NCI-H2227 (cell line): Measurements from ENCODE around the gene PRKCZ.

ENCODE experiments used
- DNase-seq: peaks from one replicate; lab custom pipeline; 2025; ENCODE audit not compliant: unreplicated experiment; lab: John Stamatoyannopoulos, UW

PRKCZ gene

DNA sequence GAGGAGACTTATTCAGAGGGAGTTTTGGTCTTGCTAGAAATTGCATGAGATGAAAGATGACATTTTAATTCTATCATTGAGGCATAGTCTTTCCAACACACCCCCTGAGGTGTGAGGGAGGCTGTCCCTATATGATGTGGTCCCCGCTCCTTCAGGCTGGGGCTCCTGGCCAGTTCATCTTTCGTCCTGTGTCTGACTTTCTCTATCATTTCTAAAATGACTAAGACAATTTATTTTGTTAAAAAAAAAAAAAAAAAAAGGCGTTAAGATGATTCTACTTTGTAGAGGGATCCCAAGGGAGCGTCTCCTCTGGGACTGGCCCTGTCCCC lies 50.5 kb downstream of the PRKCZ start:
- no peak for DNase-seq

DNA sequence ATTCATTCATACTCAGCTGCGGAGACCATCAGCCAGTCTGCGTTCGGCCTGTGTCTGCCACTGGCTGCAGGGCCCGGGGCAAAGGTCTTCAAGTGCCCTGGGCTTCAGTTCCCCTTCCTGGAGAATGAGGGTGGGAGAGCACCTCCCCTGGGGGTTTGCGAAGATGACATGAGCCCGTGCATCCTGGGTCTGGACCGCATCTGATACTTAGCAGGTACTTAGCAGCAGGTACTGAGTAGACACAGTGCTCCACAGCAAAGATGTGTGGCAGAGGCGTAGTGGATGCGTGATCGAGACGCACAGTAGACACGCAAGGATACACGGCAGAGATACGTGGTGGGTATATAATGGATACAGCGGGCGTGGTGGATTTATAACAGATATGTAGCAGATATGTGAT lies 51.3 kb downstream of the PRKCZ start:
- no peak for DNase-seq

DNA sequence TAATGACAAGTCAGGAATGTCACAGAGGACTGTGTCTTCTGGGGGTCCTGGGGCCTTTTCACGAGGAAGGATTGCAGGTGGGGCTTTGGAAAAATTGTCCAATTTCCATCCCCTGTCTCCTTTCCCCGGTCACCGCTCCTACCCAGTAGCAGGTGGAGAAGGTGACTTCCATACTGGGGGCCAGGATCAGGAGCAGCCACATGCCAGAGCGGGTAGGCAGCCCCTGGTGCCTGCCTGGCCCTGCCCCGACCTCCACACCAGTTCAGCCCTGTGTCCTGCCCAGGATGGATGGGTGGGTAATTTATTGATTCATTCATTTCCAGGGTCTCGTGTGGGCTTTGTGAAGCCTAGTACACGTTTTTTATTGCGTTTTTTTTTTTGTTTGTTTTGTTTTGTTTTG lies 51.7 kb downstream of the PRKCZ start:
- DNase-seq = no peak

DNA sequence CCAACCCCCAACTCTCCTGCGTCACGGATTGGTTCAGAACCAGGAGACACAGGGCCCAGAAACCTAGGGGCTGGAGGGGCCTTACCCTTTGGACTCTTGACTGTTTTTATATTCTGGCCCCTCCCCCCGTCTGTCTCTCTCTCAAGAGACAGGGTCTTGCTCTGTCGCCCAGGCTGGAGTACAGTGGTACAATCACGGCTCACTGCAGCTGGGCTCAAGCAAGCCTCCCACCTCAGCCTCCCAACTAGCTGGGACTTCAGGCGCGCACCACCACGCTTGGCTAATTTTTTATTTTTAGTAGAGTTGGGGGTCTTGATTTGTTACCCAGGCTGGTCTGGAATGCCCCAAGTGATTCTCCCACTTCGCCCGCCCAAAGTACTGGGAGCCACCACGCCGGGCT lies 52.5 kb downstream of the PRKCZ start:
- no peak for DNase-seq

DNA sequence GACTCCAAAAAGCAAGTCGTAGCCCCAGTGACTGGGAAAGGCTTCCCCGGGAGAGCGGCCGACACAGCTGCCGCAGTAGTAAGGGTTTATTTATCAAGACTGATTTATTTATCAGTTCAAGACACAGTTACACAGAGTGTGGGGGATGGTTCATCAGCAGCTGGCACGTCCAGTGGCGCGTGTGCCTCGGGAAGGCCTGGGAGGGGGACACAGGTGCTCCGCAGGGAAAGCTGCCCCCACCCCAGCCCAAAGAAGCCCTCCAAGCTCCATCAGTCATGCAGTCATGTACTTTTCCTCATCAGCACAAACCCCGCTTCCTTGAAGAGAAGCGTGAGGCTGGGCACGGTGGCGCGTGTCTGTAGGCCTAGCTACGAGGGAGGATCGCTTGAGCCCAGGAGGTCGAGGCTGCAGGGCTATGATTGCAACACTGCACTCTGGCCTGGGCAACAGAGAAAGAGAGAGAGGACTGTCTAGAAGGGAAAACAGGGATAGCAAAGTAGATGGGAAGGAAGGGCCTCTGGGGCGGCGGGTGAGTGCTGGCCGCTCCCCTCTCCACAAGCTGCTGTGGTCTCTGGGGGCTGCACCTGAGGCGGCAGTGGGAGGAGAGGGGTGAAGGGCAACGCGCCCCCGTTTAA lies 53.2 kb downstream of the PRKCZ start:
- DNase-seq = no peak

DNA sequence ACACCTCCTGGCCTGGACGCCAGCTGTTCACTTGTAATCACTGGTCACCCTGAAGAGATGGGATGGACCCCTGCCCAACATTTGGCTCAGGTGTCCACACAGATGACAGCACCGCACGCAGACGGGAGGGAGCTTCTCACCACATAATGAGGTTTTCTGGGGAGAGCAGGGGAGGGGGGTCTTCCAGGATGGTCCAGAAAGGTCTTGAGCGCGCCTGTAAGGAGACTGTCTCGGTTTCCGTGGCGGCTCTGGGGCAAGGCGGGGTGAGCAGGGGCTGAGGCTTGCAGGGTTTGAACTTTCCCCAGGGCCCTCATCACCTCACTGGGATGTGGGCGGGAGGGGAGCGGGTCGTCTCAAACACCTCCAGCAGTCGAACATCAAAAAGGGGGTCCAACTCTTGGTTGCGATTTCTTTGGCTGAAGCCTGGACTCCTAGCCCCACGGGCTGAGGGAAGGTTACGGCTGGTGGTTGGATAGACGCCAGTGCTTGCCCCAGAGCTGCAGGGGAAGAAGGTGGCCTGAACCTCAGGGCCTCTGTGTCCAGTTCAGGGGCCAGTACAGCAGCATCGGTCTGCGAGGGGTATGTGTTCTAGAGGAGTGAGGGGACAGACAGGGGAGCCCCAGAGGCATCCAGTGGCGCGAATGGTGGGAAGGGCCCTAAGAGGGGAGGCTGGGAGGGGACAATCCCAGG lies 53.8 kb downstream of the PRKCZ start:
- DNase-seq = no peak

DNA sequence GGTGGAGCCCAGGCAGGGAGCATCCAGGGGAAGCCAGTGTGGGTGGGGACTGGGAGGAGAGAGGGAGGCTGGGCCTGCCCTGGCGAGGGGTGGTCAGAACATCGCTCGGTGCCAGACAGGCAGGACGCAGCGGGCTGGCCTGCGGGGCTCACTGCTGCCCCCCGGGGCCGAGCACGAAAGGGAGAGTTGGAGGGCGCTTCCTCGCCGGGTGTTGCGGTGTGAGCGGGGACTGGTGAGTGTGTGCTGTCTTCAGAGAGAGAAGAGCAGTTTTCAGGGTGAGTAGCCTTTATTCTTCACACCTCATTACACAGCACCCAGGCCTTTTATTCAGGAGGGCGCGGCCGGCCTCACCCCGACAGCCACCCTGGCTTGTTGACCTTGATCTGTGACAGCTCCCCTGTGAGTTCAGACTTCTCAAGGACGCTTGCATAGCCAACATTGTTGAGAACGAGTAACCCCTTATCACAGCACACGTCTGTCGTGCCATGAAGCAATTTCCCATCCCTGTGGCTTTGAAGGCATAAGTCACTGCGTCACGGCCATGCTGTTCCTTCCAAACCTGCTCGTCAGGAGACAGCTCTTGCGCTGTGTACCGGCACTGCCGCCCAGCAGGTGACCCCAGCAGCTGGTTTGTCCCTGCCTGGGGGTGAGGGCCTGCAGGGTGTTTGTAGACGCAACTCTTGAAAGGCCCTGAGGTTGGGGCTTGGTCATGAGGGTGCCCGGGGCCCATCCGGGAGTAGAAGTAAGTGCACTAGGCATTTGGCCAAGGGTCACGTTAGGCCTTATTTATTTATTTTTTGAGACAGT lies 54.6 kb downstream of the PRKCZ start:
- DNase-seq = no peak

DNA sequence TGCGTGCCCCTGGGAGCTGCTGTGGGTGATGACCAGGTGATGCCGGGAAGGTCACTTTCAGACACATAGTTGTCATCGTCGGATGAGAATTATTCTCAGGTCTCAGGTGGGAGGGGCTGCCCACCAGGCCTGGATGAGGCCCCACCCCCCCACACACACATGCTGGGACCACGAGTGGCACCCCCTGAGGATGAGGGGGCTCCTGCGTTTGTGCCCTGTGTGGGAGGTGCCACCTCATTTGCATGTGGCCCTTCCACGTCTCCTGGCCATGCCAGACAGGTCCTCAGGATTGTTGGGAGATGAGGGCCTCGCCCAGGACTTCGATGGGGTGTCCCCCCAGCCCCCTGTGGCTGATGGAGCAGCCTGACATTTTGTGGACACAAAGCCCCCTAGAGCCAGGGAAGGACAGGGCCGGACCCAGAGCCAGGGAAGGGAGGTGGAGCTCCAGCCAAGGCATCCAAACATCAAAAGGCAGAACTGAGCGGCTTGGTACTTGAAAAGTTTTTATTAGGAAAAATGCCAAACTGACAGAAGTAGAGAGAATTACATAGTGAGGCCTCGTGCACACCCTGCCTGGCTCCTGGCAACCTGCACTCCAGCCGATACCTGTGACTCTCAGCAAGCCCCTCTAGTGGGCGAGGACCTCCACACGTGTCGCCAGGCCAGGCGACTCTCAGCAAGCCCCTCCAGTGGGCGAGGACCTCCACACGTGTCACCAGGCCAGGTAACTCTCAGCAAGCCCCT lies 55.7 kb downstream of the PRKCZ start:
- no peak for DNase-seq

DNA sequence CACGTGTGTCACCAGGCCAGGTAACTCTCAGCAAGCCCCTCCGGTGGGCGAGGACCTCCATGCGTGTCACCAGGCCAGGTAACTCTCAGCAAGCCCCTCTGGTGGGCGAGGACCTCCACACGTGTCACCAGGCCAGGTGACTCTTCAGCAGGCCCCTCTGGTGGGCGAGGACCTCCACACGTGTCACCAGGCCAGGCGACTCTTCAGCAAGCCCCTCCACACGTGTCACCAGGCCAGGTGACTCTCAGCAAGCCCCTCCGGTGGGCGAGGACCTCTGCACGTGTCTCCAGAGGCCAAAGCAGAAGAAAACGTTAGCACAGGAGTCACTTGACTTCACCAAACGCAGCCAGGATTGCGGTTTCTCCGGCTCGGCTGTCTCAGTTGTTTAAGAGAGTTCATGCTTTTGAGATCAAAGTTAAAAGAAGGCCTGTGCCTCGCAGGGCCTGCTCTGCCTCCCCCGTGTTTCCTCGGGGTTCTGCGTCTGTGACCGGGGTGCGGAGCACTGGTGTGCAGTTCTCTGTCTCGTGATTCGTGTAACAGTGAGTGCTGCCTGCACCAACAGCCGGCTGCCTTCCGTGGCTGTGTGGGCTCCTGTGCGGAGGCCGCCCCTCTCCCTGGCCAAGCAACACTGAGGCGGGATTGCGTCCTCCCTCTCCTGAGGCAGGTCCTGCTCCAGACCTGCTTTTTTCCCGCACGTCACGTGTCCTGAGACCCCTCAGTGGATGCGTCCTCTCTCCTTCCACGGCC lies 56.6 kb downstream of the PRKCZ start:
- no peak for DNase-seq

DNA sequence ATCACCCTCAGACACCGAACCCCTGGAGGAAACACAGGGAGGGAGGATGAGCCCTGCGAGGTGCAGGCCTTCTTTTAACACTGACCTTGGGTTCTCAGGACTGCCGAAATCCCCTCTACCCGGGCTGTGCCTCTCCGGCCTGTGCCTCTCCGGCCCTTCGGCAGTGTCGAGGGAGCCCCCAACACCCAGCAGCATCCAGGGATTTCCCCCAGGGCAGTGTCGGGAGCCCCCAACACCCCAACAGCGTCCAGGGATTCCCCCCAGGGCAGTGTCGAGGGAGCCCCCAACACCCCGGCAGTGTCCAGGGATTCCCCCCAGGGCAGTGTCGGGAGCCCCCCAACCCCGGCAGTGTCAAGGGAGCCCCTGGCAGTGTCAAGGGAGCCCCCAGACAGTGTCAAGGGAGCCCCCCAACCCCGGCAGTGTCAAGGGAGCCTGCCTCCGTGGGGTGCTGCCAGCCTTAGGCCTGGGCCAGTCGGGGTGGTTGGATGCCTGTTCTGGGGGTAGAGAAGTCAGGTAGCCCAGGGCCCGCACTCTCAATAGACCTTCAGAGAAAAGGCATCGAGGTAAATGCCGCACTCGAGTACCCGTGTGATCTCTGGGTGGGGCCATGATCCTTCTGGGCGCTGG lies 57.5 kb downstream of the PRKCZ start:
- DNase-seq = no peak

DNA sequence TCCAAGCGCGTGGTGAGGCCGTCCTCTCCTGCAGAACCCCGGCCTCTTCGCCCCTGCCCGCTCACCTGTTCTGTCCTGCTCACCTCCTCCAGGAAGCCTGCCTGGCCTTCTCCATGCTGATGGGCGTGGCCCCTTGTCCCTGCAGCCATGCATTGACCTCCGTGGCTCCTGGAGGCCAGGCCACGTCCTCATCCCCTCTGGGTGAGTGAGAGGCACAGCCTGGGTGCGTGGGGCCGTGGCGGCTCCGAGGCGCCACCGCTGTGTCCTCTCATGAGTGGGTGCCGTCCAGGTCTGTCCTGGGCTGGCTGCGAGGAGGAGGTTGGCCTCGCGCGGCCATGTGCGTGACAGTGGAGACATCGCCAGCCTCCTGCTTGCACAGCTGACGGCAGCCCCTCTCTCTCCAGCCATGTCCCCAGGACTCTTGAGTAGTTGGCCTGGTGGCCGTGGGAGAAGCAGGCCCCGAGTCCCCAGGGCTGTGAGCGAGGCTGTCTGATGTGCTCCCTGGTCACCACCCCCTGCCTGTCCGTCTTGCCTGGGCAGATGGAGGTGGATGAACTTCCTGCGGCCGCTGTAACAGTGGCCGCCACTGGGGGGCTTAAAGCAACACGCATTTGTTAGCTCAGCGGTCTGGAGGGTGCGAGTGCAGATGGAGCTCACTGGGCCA lies 58.1 kb downstream of the PRKCZ start:
- peak; percentile 20 for DNase-seq

DNA sequence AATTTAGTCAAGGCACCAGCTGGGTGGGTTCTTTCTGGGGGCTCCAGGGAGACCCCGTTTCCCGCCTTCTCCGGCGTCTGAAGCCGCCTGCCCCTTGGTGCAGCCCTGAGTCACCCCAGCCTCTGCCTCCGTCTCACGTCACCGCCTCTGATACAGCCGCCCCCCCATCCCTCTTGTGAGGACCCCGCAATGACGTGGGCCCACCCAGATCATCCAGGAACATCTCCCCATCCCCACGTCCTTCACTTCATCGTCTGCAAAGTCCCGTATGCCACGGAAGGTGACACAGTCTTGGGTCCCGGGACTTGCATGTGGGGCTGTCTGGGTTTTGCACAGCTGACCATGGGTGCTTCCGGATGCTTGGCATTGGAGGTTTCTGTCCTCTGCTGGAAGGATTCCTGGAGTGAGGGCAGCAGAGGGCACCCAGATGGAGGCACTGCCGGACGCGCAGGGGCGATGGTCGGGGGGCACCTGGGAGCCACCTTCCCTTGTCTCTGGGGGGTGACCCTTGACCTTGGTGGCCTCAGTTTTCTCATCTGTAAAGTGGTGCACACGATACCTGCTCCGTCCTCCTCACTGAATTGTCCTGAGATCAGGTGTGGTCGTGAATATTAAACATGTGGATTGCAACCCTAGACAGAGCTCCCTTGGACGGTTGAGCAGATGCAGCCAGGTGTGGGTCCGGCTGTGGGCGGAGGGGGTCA lies 58.8 kb downstream of the PRKCZ start:
- DNase-seq = no peak

DNA sequence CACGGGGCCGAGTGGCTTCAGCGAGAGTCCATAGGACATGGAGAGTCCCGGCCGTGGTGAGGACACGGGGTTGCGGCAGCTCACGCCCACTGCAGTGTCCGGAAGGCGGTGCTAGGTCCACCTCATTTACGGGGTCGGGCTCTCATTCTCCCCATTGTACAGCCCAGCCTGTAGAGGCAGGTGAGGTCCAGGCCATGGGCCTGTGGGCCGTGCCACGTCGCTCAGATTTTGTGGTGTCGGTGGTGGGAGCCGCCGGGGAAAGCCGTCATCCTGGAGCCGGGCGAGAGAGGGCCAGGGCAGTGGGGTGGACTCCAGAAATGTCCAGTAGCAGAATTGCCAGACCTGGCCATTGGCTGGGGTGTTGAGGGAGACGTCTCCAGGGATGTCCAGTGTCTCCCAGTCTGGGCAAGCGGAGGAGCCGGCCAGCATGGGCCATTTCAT lies 59.4 kb downstream of the PRKCZ start:
- DNase-seq = no peak

DNA sequence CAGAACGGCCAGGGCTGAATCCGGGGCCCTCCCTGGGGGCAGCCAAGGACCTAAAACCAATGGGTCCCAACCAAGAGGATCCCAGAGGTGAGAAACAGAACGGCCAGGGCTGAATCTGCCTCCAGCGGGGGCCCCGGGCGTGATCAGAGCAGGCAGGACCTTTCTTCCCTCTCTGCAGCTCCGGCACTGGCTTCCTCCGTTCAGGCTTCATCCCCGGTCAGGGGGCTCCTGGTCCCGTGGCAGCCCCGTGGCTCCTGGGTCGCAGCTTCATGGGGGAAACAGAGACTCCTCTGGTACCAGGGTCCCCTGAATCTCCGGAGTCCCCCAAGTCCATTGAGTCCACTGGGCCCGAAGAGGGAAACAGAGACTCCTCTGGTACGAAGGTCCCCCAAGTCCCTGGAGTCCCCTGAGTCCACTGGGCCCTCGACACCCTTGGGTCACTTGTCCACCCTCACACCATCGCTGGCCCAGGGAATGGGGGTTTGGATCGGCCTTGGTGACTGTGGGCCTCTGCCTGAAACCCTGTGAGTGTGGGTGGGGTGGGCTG lies 60.1 kb downstream of the PRKCZ start:
- DNase-seq = no peak

DNA sequence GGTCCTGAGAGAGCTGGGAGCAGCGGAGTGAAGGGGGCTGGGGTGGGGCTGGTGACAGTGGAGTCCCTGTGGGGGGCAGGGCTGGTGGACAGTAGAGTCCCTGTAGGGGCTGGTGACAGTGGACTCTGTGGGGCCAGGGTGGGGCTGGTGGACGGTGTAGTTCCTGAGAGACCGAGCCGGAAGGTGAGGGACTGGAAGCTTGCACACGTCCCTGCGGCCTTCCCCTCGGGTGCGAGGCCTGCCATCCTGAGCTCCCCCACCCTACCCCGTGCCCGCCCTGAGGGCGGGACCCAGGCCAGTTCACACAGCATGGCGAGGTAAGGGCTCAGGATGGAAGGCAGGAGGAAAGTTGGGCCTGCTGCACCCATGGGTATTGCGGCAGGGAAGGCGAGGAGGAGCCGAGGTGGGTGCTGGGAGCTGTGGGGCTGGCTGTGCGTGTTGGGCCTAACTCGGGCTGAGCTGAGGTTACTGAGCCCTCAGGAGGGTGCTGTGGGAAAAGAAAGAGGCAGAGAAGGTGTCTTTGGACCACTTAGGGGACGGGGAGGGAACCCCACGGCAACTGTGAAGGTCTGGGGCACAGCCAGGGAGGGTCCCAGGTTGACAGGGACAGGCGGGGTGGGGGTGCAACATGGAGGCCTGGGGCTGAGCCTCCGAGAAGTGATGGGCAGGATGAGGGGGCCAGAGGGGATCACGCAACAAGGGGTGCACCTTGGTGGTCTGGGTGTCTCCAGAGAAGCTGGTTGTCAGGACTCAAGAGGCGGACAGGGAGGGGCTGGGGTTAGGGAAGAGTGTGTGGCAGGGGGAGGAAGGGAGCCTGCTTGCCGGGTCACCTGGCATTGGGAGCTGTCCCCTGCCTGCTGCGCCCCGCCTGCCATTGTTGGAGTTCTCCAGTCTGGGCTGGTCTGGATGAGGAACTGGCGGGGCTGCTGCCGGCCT lies 60.8 kb downstream of the PRKCZ start:
- no peak for DNase-seq

DNA sequence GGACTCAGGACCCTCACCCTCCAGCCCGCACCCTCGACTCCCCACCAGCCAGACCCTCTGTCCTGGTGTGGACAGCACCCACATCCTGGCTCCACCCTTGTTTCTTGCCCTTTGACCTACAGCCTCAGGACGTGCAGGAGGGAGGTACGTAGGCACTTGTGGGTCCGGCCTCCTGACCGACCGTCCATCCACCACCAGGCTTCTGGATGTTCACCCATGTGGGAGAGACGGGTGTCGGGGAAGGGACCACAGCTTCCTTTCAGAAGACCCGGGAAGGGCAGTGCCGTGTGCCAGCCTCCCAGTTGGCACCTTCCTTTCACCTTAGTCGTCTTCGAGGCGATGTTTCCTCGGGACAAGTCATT lies 61.4 kb downstream of the PRKCZ start:
- DNase-seq = no peak

DNA sequence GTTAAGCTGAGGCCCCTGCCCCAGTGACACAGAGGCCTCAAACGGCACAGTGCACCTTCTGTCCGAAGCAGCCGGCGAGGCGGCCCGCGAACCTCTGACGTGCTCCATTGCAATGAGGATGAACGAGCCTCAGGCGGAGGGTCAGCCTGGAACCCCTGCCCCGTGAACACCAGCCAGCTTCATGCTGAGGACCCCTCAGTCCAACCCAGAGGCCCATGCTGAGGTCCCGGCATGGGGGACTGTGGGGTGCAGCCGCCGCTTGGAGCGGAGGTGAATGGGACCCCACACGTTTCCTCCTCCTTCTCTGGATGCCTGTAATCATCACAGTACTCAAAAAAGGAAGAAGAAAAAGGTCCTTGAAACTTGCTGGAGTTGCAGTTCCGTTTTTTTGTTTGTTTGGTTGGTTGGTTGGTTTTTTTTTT lies 62.1 kb downstream of the PRKCZ start:
- DNase-seq = no peak

DNA sequence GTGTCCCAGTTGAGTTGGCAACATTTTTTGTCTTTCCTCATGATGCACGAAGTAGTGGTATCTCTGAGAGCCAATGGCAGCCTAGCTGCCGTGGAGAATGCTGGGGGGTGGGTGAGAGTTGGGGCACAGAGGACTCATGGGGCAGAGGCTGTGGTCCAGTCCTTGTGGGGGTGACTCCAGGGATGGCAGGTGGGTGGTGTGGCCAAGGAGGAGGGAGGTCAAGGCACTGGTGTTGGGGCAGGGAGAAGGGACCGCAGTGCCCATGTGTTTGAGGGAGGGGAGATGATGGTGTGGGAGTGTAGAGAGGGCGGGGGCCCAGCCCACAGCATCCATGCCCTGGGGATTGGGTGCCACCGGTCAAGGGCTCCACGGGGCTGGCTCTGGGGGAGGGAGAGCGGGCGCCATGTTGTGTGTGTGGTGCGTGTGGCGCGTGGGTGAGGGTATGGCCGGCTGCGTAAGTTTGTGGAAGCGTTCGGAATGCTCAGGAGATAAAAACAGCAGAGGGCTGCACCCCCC lies 63.5 kb downstream of the PRKCZ start:
- no peak for DNase-seq
